K562 (cell line): ENCODE data around the gene CNPY4. TPM values are rescaled to one million over a fixed set of nuclear protein-coding genes. Genes with fewer than 3 reads are reported as not detected.

Experiments
- BCOR ChIP-seq: fragments of 450-650 bp; IDR thresholded peaks from 2 replicates; pipeline ENCODE4 v1.6.1; 2016
- CCNT2 ChIP-seq: IDR thresholded peaks from 2 replicates; pipeline ENCODE4 v1.6.1; 2011; ENCODE audit warnings: borderline replicate concordance, low read depth, mild to moderate bottlenecking, moderate library complexity, mixed read lengths, low read length; ENCODE audit not compliant: insufficient read length; ENCODE audit errors: extremely low read depth
- CHD4 ChIP-seq: fragments of 200-600 bp; sonication (generic); IDR thresholded peaks from 3 replicates; pipeline ENCODE4 v1.6.1; 2012; ENCODE audit warnings: low read depth, mild to moderate bottlenecking, mixed read lengths, low read length, inconsistent platforms; ENCODE audit not compliant: insufficient read depth, insufficient replicate concordance, poor library complexity, severe bottlenecking
- HLTF ChIP-seq: fragments of 450-650 bp; IDR thresholded peaks from 2 replicates; pipeline ENCODE4 v1.6.1; 2016
- HNRNPK ChIP-seq: fragments of 200-400 bp; formaldehyde crosslinking; IDR thresholded peaks from one replicate; pipeline ENCODE4 v1.6.1; 2018; ENCODE audit warnings: mild to moderate bottlenecking, low read depth, low read length; ENCODE audit not compliant: poor library complexity, severe bottlenecking
- HNRNPLL ChIP-seq: fragments of 200-400 bp; formaldehyde crosslinking; IDR thresholded peaks from 2 replicates; pipeline ENCODE4 v1.6.1; 2017; ENCODE audit warnings: low read length, low read depth, mild to moderate bottlenecking; ENCODE audit not compliant: poor library complexity, severe bottlenecking
- ID3 ChIP-seq, 2 experiments: fragments of 250-450 bp in 1 of 2; fragments of 450-650 bp in 1 of 2; sonication (Bioruptor Pico) in 1 of 2; IDR thresholded peaks; 2 replicates each; pipeline versions ENCODE4 v1.6.1 to v1.8.0; 2016 to 2021; ENCODE audit warnings: mild to moderate bottlenecking in 2 of 2, moderate library complexity in 2 of 2, missing compliant biosample characterization in 1 of 2, missing genetic modification characterization in 1 of 2
- KLF13 ChIP-seq: fragments of 450-650 bp; IDR thresholded peaks from 2 replicates; pipeline ENCODE4 v1.6.1; 2016; ENCODE audit warnings: missing genetic modification characterization, low read depth, mild to moderate bottlenecking, missing compliant biosample characterization, moderate library complexity, borderline replicate concordance
- MIER1 ChIP-seq: fragments of 450-650 bp; IDR thresholded peaks from 2 replicates; pipeline ENCODE4 v1.6.1; 2016; ENCODE audit warnings: antibody characterized with exemption, mild to moderate bottlenecking, low read depth
- MNT ChIP-seq, 2 experiments: fragments of 450-650 bp; conservative IDR thresholded peaks; 2 replicates each; pipeline ENCODE4 v1.6.1; 2017; ENCODE audit warnings: mild to moderate bottlenecking in 2 of 2, moderate library complexity in 2 of 2
- NCOA6 ChIP-seq: fragments of 450-650 bp; IDR thresholded peaks from 2 replicates; pipeline ENCODE4 v1.6.1; 2017; ENCODE audit warnings: mild to moderate bottlenecking
- NR2C1 ChIP-seq, 2 experiments: fragments of 450-650 bp; IDR thresholded peaks; 2 replicates each; pipeline ENCODE4 v1.6.1; 2017; ENCODE audit warnings: mild to moderate bottlenecking in 2 of 2, antibody characterized with exemption in 1 of 2, inconsistent platforms in 1 of 2, missing compliant biosample characterization in 1 of 2, missing genetic modification characterization in 1 of 2
- PBX2 ChIP-seq, 2 experiments: IDR thresholded peaks in 1 of 2; conservative IDR thresholded peaks in 1 of 2; 2 replicates each; pipeline ENCODE4 v1.6.1; 2016; ENCODE audit warnings: low read depth in 2 of 2, mild to moderate bottlenecking in 1 of 2, missing compliant biosample characterization in 1 of 2, missing genetic modification characterization in 1 of 2, moderate library complexity in 1 of 2
- PTTG1 ChIP-seq: fragments of 450-650 bp; IDR thresholded peaks from 2 replicates; pipeline ENCODE4 v1.6.1; 2016; ENCODE audit warnings: low read depth, mild to moderate bottlenecking, missing genetic modification characterization, missing compliant biosample characterization
- SIN3B ChIP-seq: fragments of 450-650 bp; IDR thresholded peaks from 2 replicates; pipeline ENCODE4 v1.6.1; 2017; ENCODE audit warnings: low read depth, mild to moderate bottlenecking, moderate library complexity
- SRSF3 ChIP-seq: fragments of 200-400 bp; formaldehyde crosslinking; IDR thresholded peaks from 2 replicates; pipeline ENCODE4 v1.6.1; 2016; ENCODE audit warnings: mild to moderate bottlenecking, low read length, moderate library complexity; ENCODE audit not compliant: insufficient read depth
- TAF1 ChIP-seq: IDR thresholded peaks from 2 replicates; pipeline ENCODE4 v1.6.1; 2011; ENCODE audit warnings: mild to moderate bottlenecking, low read length, moderate library complexity; ENCODE audit not compliant: insufficient read depth, control insufficient read depth, severe bottlenecking; ENCODE audit errors: extremely low read depth
- ZNF274 ChIP-seq: IDR thresholded peaks from 2 replicates; pipeline ENCODE4 v1.6.1; 2011; ENCODE audit warnings: low read depth, mild to moderate bottlenecking, low read length, moderate library complexity, borderline replicate concordance
- ZNF3 ChIP-seq: fragments of 250-450 bp; sonication (Bioruptor Pico); IDR thresholded peaks from 2 replicates; pipeline ENCODE4 v1.5.0; 2021; ENCODE audit warnings: mild to moderate bottlenecking, moderate library complexity
- polyA plus RNA-seq, 8 experiments: library from polyadenylated mRNA; depleted of rRNA in 4 of 8; stranded (reverse) in 5 of 8; unstranded in 3 of 8; fragments of >200 nt; fragmentation: Nextera tagmentation in 2 of 8; fragmentation: Illumina TruSeq in 1 of 8; extraction: Ambion mirVana in 2 of 8; extraction: Trizol in 1 of 8; gene quantifications; 2 replicates each; pipeline versions ENCODE4 v1.2.1 to v1.2.3, GENCODE V29; 2011 to 2014; ENCODE audit warnings: inconsistent platforms in 1 of 8, missing spikeins in 1 of 8
- total RNA-seq, 7 experiments: library from RNA; depleted of rRNA in 6 of 7; stranded (reverse); fragments of >200 nt in 6 of 7; fragmentation: Illumina TruSeq in 2 of 7; extraction: Trizol in 2 of 7; gene quantifications; 2 replicates each; pipeline versions ENCODE4 v1.2.1 to v1.2.3, GENCODE V29; 2011 to 2021; ENCODE audit warnings: low replicate concordance in 1 of 7

Gene CNPY4
- total and polyA plus RNA-seq, 9 of the 15 experiments (the other 6 are each of a cell fraction or from before 2014, with no cell fraction given) = 1.9 to 11.2 (median 7.0) TPM

GRCh38 chr7:100119970-100120732 is 717 bp downstream of the CNPY4 start (continued):
- TF ChIP-seq CHD4 (no peak), HNRNPLL (no peak), PTTG1 (tag) (no peak), NR2C1 (IDR thresholded peaks at IDR 0.05) (no peak), NR2C1 (tag; IDR thresholded peaks at IDR 0.05) (peak; percentile 25; the same call in 1 of the 2 replicates), ZNF3 (CRISPR knock-in tag) (no peak), HNRNPK (no peak), TAF1 (no peak), CCNT2 (no peak), SIN3B (no peak), MNT (conservative IDR thresholded peaks at IDR 0.05) (no peak), ZNF274 (no peak), ID3 (CRISPR knock-in tag; IDR thresholded peaks at IDR 0.05) (no peak), ID3 (tag; IDR thresholded peaks at IDR 0.05) (no peak), BCOR (no peak; the same call in 1 of the 2 replicates), HLTF (no peak), PBX2 (CRISPR knock-in tag; IDR thresholded peaks at IDR 0.05; ENCODE audit: low read depth) (no peak), PBX2 (tag; conservative IDR thresholded peaks at IDR 0.05; ENCODE audit: low read depth) (no peak), SRSF3 (no peak), KLF13 (tag) (peak; percentile 36; the same call in 1 of the 2 replicates), MIER1 (no peak), NCOA6 (no peak)
